Measurements from ENCODE around the gene SND1. TPM values are rescaled to one million over a fixed set of nuclear protein-coding genes. Genes with fewer than 3 reads are reported as not detected.
"Not testable (repeated sequence)": the region's sequence is repeated elsewhere in the genome, so short reads cannot be mapped to it uniquely, and the experiment has no call there.

Gene SND1
- total and polyA plus RNA-seq, 7 donors: 29.2 to 72.8 (median 48.2) TPM

DNA sequence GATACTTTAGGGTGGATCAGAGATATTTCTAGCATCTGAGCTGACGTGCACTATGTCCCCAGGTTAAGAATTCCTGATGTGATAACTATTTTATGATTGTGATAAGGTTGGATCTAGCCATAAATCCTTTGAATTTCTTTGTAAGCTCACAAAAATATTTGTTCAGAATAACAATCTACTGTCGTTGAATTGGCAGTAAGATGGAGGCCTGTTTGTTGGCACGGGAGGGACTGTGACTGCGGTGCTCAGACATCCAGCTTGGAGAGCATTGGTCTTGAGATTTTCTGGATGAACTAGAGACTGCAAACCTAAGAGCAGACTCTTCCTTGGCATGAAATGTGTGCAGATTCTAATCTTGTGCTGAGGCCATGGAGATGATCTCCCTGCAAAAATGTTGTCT, 248.1 kb downstream of the SND1 start:
- DNase-seq (no peak), ATAC-seq (no peak)
- 52 to 61% (median 60%) methylated on average over 4 of the region's 4 CpGs for WGBS, 3 donors
- no peaks in the 10 kb centered on the region for H3K4me1 ChIP-seq
- H3K4me3 ChIP-seq: no peak overlapping the region
- no peaks in the 10 kb centered on the region for H3K9me3 ChIP-seq
- peaks cover 0 to 4% of the 10 kb centered on the region in 2 donors for H3K36me3 ChIP-seq (ENCODE audit: insufficient read depth in 1 of 2, low read depth in 1 of 2)
- no peak overlapping the region for H3K27ac ChIP-seq
- intact Hi-C loops (cut with DNase I): no loop called here
- no peaks in the 10 kb centered on the region for H3K27me3 ChIP-seq (ENCODE audit: insufficient read depth in 3 of 3, low read length in 2 of 3)
- TF ChIP-seq, protein P1, sequence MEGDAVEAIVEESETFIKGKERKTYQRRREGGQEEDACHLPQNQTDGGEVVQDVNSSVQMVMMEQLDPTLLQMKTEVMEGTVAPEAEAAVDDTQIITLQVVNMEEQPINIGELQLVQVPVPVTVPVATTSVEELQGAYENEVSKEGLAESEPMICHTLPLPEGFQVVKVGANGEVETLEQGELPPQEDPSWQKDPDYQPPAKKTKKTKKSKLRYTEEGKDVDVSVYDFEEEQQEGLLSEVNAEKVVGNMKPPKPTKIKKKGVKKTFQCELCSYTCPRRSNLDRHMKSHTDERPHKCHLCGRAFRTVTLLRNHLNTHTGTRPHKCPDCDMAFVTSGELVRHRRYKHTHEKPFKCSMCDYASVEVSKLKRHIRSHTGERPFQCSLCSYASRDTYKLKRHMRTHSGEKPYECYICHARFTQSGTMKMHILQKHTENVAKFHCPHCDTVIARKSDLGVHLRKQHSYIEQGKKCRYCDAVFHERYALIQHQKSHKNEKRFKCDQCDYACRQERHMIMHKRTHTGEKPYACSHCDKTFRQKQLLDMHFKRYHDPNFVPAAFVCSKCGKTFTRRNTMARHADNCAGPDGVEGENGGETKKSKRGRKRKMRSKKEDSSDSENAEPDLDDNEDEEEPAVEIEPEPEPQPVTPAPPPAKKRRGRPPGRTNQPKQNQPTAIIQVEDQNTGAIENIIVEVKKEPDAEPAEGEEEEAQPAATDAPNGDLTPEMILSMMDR (IDR thresholded peaks at IDR 0.05): no peak

DNA sequence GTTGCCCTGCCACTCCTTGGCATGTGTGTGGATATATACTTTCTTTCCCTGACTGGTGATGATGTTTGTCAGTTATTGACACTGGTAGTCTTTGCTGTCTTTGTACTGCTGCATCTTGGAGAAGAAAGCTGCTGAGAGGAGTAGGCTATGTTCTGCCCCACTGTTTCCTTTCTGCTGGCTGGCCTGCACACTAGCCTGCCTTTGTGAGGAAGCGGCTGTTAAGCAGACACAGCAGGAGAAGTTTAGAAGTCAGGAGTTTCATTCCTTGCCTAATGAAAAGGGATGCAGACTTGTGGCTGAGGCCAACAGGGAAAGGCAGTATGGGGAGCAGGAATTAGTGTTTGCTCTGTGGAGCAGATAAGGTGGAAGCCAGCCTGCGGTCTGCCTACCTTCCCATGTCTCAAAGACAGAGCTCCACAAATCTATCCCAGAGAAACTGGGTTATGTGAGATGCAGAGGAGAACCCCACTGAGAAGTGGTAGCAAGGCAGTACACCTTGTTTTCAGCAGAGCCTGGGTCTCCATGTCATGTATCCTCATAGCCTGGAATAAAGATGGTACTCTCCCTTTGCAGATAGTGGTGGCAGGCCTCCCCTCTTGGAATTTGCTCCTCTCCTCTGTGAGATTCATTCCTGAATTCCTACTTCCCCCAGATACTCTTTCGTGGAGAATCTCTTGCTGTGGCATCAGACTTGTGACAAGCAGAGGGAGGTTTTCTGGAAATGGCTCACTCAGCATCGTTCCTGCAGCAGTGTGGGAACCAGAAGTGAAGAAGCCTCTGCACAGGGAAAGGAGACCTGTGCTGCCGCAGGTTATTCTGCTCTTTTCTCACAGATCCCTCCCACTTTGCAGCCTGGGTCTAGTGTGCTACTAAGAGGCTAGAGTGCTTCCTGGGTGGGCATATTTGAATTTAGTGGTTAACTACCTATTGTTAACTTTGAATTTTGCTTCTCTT, 249.0 kb downstream of the SND1 start:
- WGBS, 3 donors: 78 to 87% (median 81%) methylated on average over 5 of the region's 5 CpGs
- H3K36me3 ChIP-seq (ENCODE audit: insufficient read depth in 1 of 2, low read depth in 1 of 2): peaks cover 0 to 5% of the 10 kb centered on the region in 2 donors
- no peaks in the 10 kb centered on the region for H3K27me3 ChIP-seq (ENCODE audit: insufficient read depth in 3 of 3, low read length in 2 of 3)
- DNase-seq (no peak), ATAC-seq (no peak)
- H3K27ac ChIP-seq: no peak overlapping the region
- intact Hi-C loops (cut with DNase I): no loop called here
- H3K9me3 ChIP-seq: no peaks in the 10 kb centered on the region
- H3K4me1 ChIP-seq: no peaks in the 10 kb centered on the region
- no peak overlapping the region for H3K4me3 ChIP-seq
- TF ChIP-seq, protein P1 (IDR thresholded peaks at IDR 0.05): no peak

DNA sequence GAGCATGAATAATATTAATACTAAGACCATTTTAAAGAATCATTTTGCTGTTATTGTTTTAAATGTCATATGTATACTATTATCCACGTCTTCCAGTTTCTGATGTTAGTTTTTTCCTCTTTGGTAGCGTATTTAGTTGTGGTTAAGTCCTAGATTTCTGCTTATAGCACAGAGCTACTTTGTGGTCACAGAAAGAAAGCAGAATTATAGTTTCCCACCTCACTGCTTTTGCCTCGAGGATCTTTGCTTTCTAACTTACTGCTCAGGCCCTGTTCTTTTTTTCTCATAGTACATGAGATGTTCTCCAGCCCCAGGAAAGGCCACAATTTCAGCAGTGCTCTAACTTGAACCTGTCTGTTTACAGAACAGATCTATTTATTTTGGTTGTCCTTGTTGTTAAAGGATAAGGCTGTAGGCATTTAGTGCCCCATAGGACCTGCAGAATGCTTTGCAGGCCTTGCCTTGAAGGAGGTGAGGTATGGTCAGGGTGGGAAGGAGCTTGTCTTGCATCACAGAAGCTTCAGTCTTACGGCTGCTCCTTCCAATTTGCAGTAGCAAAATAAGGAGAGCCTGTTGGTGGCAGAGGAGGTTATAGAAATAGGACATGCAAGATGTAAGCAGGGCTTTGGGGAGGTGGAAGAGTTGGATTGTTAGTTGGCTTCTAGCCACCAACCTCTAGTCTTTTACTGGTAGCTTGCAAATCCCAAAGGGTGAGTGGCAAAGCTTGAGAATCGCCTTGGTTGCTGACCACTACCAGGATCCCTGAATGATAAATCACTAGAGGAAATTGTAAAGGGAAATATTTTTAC, 250.1 kb downstream of the SND1 start:
- TF ChIP-seq, protein P1 (IDR thresholded peaks at IDR 0.05): no peak
- WGBS, 3 donors: 91% methylated on average over 5 of the region's 5 CpGs

DNA sequence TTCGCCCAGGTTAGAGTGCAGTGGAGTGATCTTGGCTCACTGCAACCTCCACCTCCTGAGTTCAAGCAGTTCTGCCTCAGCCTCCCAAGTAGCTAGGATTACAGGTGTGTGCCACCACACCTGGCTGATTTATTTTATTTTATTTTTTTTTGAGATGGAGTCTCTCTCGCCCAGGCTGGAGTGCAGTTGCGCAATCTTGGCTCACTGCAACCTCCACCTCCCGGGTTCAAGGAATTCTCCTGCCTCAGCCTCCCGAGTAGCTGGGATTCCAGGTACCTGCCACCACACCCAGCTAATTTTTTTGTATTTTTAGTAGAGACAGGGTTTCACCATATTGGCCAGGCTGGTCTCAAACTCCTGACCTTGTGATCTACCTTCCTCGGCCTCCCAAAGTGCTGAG, 250.8 kb downstream of the SND1 start:
- H3K4me1 ChIP-seq; H3K36me3 ChIP-seq (ENCODE audit: insufficient read depth in 1 of 2, low read depth in 1 of 2); H3K4me3 ChIP-seq; H3K27ac ChIP-seq; DNase-seq; ATAC-seq; H3K9me3 ChIP-seq; H3K27me3 ChIP-seq (ENCODE audit: insufficient read depth in 3 of 3, low read length in 2 of 3); intact Hi-C loops (cut with DNase I): not testable (repeated sequence)
- 95 to 98% (median 97%) methylated on average over 6 of the region's 6 CpGs for WGBS, 3 donors

More for the DNA sequence above, 250.1 kb downstream of the SND1 start:
- intact Hi-C loops (cut with DNase I): no loop called here
- H3K27me3 ChIP-seq (ENCODE audit: insufficient read depth in 3 of 3, low read length in 2 of 3): no peaks in the 10 kb centered on the region
- no peak for DNase-seq
- H3K4me3 ChIP-seq: no peak overlapping the region
- H3K36me3 ChIP-seq (ENCODE audit: insufficient read depth in 1 of 2, low read depth in 1 of 2): peaks cover 0 to 5% of the 10 kb centered on the region in 2 donors
- no peak for ATAC-seq
- H3K9me3 ChIP-seq: no peaks in the 10 kb centered on the region
- no peaks in the 10 kb centered on the region for H3K4me1 ChIP-seq
- H3K27ac ChIP-seq: no peak overlapping the region
